H9 (cell line): ENCODE measurements around the gene KCNIP4. TPM values are rescaled to one million over a fixed set of nuclear protein-coding genes. Genes with fewer than 3 reads are reported as not detected.

Experiments used
- DNase-seq: peaks from one replicate; pipeline ENCODE4 v3.0.0-alpha.2; 2017
- H2AFZ ChIP-seq: one replicate; pipeline ENCODE4 v1.6.1; 2013; ENCODE audit warnings: mild to moderate bottlenecking, low read length, control low read depth, moderate library complexity
- H2AK5ac ChIP-seq: 2 replicates; pipeline ENCODE4 v1.6.1; 2013; ENCODE audit warnings: low read length, control low read depth, mixed read lengths; ENCODE audit not compliant: insufficient read length
- H2BK120ac ChIP-seq: one replicate; pipeline ENCODE4 v1.6.1; 2013; ENCODE audit warnings: low read depth, mild to moderate bottlenecking, low read length, control low read depth, inconsistent platforms; ENCODE audit not compliant: poor library complexity, severe bottlenecking
- H2BK12ac ChIP-seq: 2 replicates; pipeline ENCODE4 v1.6.1; 2013; ENCODE audit warnings: low read length, control low read depth, mixed read lengths, low read depth; ENCODE audit not compliant: insufficient read length
- H2BK15ac ChIP-seq: 2 replicates; pipeline ENCODE4 v1.6.1; 2013; ENCODE audit warnings: low read depth, low read length, control low read depth
- H2BK20ac ChIP-seq: one replicate; pipeline ENCODE4 v1.6.1; 2013; ENCODE audit warnings: low read depth, mild to moderate bottlenecking, low read length, control low read depth, inconsistent platforms; ENCODE audit not compliant: poor library complexity, severe bottlenecking
- H2BK5ac ChIP-seq: 2 replicates; pipeline ENCODE4 v1.6.1; 2013; ENCODE audit warnings: low read length, control low read depth, mixed read lengths; ENCODE audit not compliant: insufficient read length
- H3K14ac ChIP-seq: 2 replicates; pipeline ENCODE4 v1.6.1; 2013; ENCODE audit warnings: low read length, control low read depth; ENCODE audit not compliant: insufficient read depth
- H3K18ac ChIP-seq: 2 replicates; pipeline ENCODE4 v1.6.1; 2013; ENCODE audit warnings: low read depth, mild to moderate bottlenecking, mixed read lengths, low read length, control low read depth; ENCODE audit not compliant: insufficient read length
- H3K23ac ChIP-seq: 2 replicates; pipeline ENCODE4 v1.6.1; 2013; ENCODE audit warnings: low read length, control low read depth, mixed read lengths, low read depth; ENCODE audit not compliant: insufficient read length
- H3K23me2 ChIP-seq: 2 replicates; pipeline ENCODE4 v1.6.1; 2013; ENCODE audit warnings: low read depth, mild to moderate bottlenecking, mixed read lengths, low read length, control low read depth; ENCODE audit not compliant: insufficient read length, poor library complexity, severe bottlenecking
- H3K27ac ChIP-seq: 2 replicates; pipeline ENCODE4 v1.5.1; 2013; ENCODE audit warnings: low read length, control low read depth, mixed read lengths, low read depth; ENCODE audit not compliant: insufficient read length
- H3K27me3 ChIP-seq: 2 replicates; pipeline ENCODE4 v1.6.1; 2013; ENCODE audit warnings: low read length, control low read depth, inconsistent platforms; ENCODE audit not compliant: insufficient read depth
- H3K4ac ChIP-seq: 2 replicates; pipeline ENCODE4 v1.6.1; 2013; ENCODE audit warnings: low read depth, mild to moderate bottlenecking, control low read depth, inconsistent platforms, low read length, moderate library complexity
- H3K4me1 ChIP-seq: 2 replicates; pipeline ENCODE4 v1.6.1; 2013; ENCODE audit warnings: low read length, control low read depth, inconsistent platforms; ENCODE audit not compliant: insufficient read depth
- H3K4me2 ChIP-seq: 2 replicates; pipeline ENCODE4 v1.6.1; 2013; ENCODE audit warnings: low read length, control low read depth, mixed read lengths; ENCODE audit not compliant: insufficient read length, insufficient read depth
- H3K56ac ChIP-seq: 2 replicates; pipeline ENCODE4 v1.6.1; 2013; ENCODE audit warnings: low read depth, mild to moderate bottlenecking, mixed read lengths, low read length, control low read depth; ENCODE audit not compliant: insufficient read length
- H3K79me1 ChIP-seq: 2 replicates; pipeline ENCODE4 v1.6.1; 2013; ENCODE audit warnings: low read depth, mild to moderate bottlenecking, moderate library complexity, low read length, control low read depth, inconsistent platforms; ENCODE audit not compliant: insufficient read depth, poor library complexity, severe bottlenecking
- H3K79me2 ChIP-seq: 2 replicates; pipeline ENCODE4 v1.6.1; 2013; ENCODE audit warnings: low read length, control low read depth, inconsistent platforms; ENCODE audit not compliant: insufficient read depth
- H3K9ac ChIP-seq: 2 replicates; pipeline ENCODE4 v1.6.1; 2013; ENCODE audit warnings: low read length, control low read depth, mixed read lengths; ENCODE audit not compliant: insufficient read length; ENCODE audit errors: extremely low read depth
- H3K9me3 ChIP-seq: one replicate; pipeline ENCODE4 v1.6.1; 2013; ENCODE audit warnings: low read depth, low read length, inconsistent platforms; ENCODE audit not compliant: control insufficient read depth
- H3T11ph ChIP-seq: one replicate; pipeline ENCODE4 v1.6.1; 2013; ENCODE audit warnings: mild to moderate bottlenecking, low read length, control low read depth, inconsistent platforms
- H4K20me1 ChIP-seq: one replicate; pipeline ENCODE4 v1.6.1; 2013; ENCODE audit not compliant: control insufficient read depth, insufficient read length, insufficient read depth
- H4K5ac ChIP-seq: 2 replicates; pipeline ENCODE4 v1.6.1; 2013; ENCODE audit warnings: low read depth, mild to moderate bottlenecking, mixed read lengths, low read length, control low read depth; ENCODE audit not compliant: insufficient read length
- H4K8ac ChIP-seq: replicated peaks from 2 replicates; pipeline ENCODE4 v1.6.1; 2013; ENCODE audit warnings: low read length, control low read depth, mixed read lengths, low read depth; ENCODE audit not compliant: insufficient read length
- H4K91ac ChIP-seq: 2 replicates; pipeline ENCODE4 v1.6.1; 2013; ENCODE audit warnings: low read depth, mild to moderate bottlenecking, moderate library complexity, mixed read lengths, low read length, control low read depth; ENCODE audit not compliant: insufficient read length
- H3K27ac Mint-ChIP-seq, 3 experiments: 2 replicates in 2 of 3; 3 replicates in 1 of 3; pipeline ENCODE4 v1.8.0; 2020 to 2021; ENCODE audit warnings: mixed read lengths in 3 of 3, mild to moderate bottlenecking in 1 of 3, moderate library complexity in 1 of 3
- H3K27me3 Mint-ChIP-seq: 2 replicates; pipeline ENCODE4 v1.8.0; 2021; ENCODE audit warnings: low read depth, mild to moderate bottlenecking, moderate library complexity, mixed read lengths
- H3K36me3 Mint-ChIP-seq, 3 experiments: 2 replicates in 2 of 3; 3 replicates in 1 of 3; pipeline ENCODE4 v1.8.0; 2020 to 2021; ENCODE audit warnings: low read depth in 3 of 3, mixed read lengths in 3 of 3; ENCODE audit not compliant: insufficient read depth in 1 of 3
- H3K4me1 Mint-ChIP-seq, 2 experiments: 2 replicates each; pipeline ENCODE4 v1.8.0; 2020; ENCODE audit warnings: mixed read lengths in 2 of 2
- H3K4me3 Mint-ChIP-seq, 2 experiments: 2 replicates in 1 of 2; 3 replicates in 1 of 2; pipeline ENCODE4 v1.8.0; 2020 to 2021; ENCODE audit warnings: mild to moderate bottlenecking in 2 of 2, mixed read lengths in 2 of 2, moderate library complexity in 1 of 2
- H3K9me3 Mint-ChIP-seq, 2 experiments: 2 replicates in 1 of 2; 3 replicates in 1 of 2; pipeline ENCODE4 v1.8.0; 2020; ENCODE audit warnings: mild to moderate bottlenecking in 2 of 2, mixed read lengths in 2 of 2, moderate library complexity in 1 of 2
- WGBS: extraction: QIAGEN DNeasy Blood & Tissue Kit; methylation state at CpG from one replicate; pipeline ENCODE4 v1.1.7; 2013; ENCODE audit warnings: missing lambda C conversion rate, low lambda C conversion rate, mixed read lengths; ENCODE audit not compliant: insufficient read length; ENCODE audit errors: extremely low coverage; 5-methylcytosine and 5-hydroxymethylcytosine counted together
- total RNA-seq: library from RNA; stranded (reverse); gene quantifications from 2 replicates; pipeline ENCODE4 v1.2.1, GENCODE V29; 2021
- TF ChIP-seq, protein P1 (sequence below): fragments of 200-600 bp; sonication (generic); conservative IDR thresholded peaks from 3 replicates; pipeline ENCODE4 v1.8.0; 2021; ENCODE audit warnings: antibody characterized with exemption, mild to moderate bottlenecking

Gene KCNIP4
- total RNA-seq, 1 experiment from 2014 or later = not detected

- H3K4me2 ChIP-seq = no peak overlapping the region
- peak overlapping the region in 1 of 3 experiments; percentile 6; a peak in 1 of 7 replicates for H3K27ac Mint-ChIP-seq
- DNase-seq = no peak
These were observed 129.5 kb downstream of the KCNIP4 start for GRCh38 chr4:21819086-21819485.

More at GRCh38 chr4:21819086-21819485, 129.5 kb downstream of the KCNIP4 start:
- Histone ChIP-seq H2BK20ac (no peak overlapping the region), H2AK5ac (no peak overlapping the region), H4K8ac (no peak overlapping the region), H4K20me1 (no peaks in the 10 kb centered on the region), H4K5ac (no peak overlapping the region), H3K9ac (no peak overlapping the region), H4K91ac (no peak overlapping the region), H3T11ph (no peak overlapping the region), H3K14ac (no peak overlapping the region), H3K23me2 (no peaks in the 10 kb centered on the region), H3K18ac (no peak overlapping the region), H3K4ac (no peak overlapping the region), H3K23ac (no peak overlapping the region), H3K4me1 (no peaks in the 10 kb centered on the region), H2BK5ac (no peak overlapping the region), H2BK120ac (no peak overlapping the region), H3K27ac (no peak overlapping the region), H2AFZ (no peak overlapping the region), H2BK12ac (no peak overlapping the region), H3K79me1 (no peaks in the 10 kb centered on the region), H3K79me2 (no peaks in the 10 kb centered on the region), H3K56ac (no peak overlapping the region), H3K9me3 (no peaks in the 10 kb centered on the region), H2BK15ac (no peak overlapping the region), H3K27me3 (no peaks in the 10 kb centered on the region)
- Mint-ChIP-seq H3K27me3 (0 out of 2 replicates have a peak, but pooled peaks cover 2% of the 10 kb centered on the region), H3K9me3 (peaks cover 24 to 33% of the 10 kb centered on the region in 2 experiments), H3K36me3 (peaks cover 6 to 14% (median 13%) of the 10 kb centered on the region in 3 experiments; a peak in 5 of 7 replicates), H3K4me1 (peaks cover 0 to 4% of the 10 kb centered on the region in 2 experiments; a peak in 1 of 4 replicates), H3K4me3 (no peak overlapping the region)
- WGBS = no CpG with 5 or more reads among the region's 1 CpG
- TF ChIP-seq, protein P1, sequence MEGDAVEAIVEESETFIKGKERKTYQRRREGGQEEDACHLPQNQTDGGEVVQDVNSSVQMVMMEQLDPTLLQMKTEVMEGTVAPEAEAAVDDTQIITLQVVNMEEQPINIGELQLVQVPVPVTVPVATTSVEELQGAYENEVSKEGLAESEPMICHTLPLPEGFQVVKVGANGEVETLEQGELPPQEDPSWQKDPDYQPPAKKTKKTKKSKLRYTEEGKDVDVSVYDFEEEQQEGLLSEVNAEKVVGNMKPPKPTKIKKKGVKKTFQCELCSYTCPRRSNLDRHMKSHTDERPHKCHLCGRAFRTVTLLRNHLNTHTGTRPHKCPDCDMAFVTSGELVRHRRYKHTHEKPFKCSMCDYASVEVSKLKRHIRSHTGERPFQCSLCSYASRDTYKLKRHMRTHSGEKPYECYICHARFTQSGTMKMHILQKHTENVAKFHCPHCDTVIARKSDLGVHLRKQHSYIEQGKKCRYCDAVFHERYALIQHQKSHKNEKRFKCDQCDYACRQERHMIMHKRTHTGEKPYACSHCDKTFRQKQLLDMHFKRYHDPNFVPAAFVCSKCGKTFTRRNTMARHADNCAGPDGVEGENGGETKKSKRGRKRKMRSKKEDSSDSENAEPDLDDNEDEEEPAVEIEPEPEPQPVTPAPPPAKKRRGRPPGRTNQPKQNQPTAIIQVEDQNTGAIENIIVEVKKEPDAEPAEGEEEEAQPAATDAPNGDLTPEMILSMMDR = no peak
